Naive thymus-derived CD4-positive, alpha-beta T cell (primary cell): Measurements from ENCODE around the gene NEURL1. TPM values are rescaled to one million over a fixed set of nuclear protein-coding genes. Genes with fewer than 3 reads are reported as not detected.

ENCODE experiments used
- ATAC-seq: fragments of 150-1000 bp; cut with Tn5 transposase; 2 replicates; pipeline ENCODE4 v1.10.0; 2021; ENCODE audit warnings: mild to moderate bottlenecking, moderate library complexity
- CTCF ChIA-PET: fragments of 350-600 bp; sonication (Branson Sonifier 250); formaldehyde crosslinking; loops from one replicate; lab custom pipeline; 2021; ENCODE audit warnings: antibody characterized with exemption; lab: Charles Lee
- POLR2A ChIA-PET: fragments of 350-600 bp; sonication (Branson Sonifier 250); formaldehyde crosslinking; loops from one replicate; lab custom pipeline; 2021; ENCODE audit warnings: antibody characterized with exemption, inconsistent platforms; lab: Charles Lee
- DNase-seq, 9 donors: peaks; one replicate each; pipeline versions ENCODE4 v3.0.0 to v3.0.0-alpha.2; 2020 to 2022; ENCODE audit warnings: mixed read lengths in 1 of 9
- H3K27ac ChIP-seq: one replicate; pipeline ENCODE4 v1.7.0; 2013; ENCODE audit warnings: mild to moderate bottlenecking, low read depth, low read length, moderate library complexity
- H3K27me3 ChIP-seq, 2 donors: one replicate each; pipeline ENCODE4 v1.7.0; 2013; ENCODE audit warnings: low read length in 2 of 2, mild to moderate bottlenecking in 2 of 2, moderate library complexity in 2 of 2; ENCODE audit not compliant: control insufficient read depth in 2 of 2, insufficient read depth in 2 of 2
- H3K36me3 ChIP-seq, 3 experiments: 1 replicate in 2 of 3; 2 replicates in 1 of 3; pipeline ENCODE4 v1.7.0; 2013; ENCODE audit warnings: low read length in 3 of 3, mild to moderate bottlenecking in 3 of 3, moderate library complexity in 1 of 3; ENCODE audit not compliant: insufficient read depth in 3 of 3, control insufficient read depth in 2 of 3
- H3K4me1 ChIP-seq, 2 donors: one replicate each; pipeline ENCODE4 v1.7.0; 2013; ENCODE audit warnings: low read length in 2 of 2, mild to moderate bottlenecking in 2 of 2, moderate library complexity in 1 of 2; ENCODE audit not compliant: control insufficient read depth in 2 of 2, insufficient read depth in 2 of 2
- H3K4me3 ChIP-seq: 2 replicates; pipeline ENCODE4 v1.7.0; 2013; ENCODE audit warnings: mild to moderate bottlenecking, low read length
- H3K9me3 ChIP-seq, 3 experiments: 1 replicate in 2 of 3; 2 replicates in 1 of 3; pipeline ENCODE4 v1.7.0; 2013; ENCODE audit warnings: low read length in 3 of 3; ENCODE audit not compliant: control insufficient read depth in 2 of 3
- H3K27ac Mint-ChIP-seq, 9 donors: one replicate each; pipeline ENCODE4 v1.8.0; 2020 to 2022; ENCODE audit warnings: mixed read lengths in 9 of 9, mild to moderate bottlenecking in 8 of 9, moderate library complexity in 5 of 9, inconsistent platforms in 2 of 9
- H3K27me3 Mint-ChIP-seq, 5 donors: one replicate each; pipeline ENCODE4 v1.8.0; 2021 to 2022; ENCODE audit warnings: mixed read lengths in 5 of 5, mild to moderate bottlenecking in 1 of 5
- H3K36me3 Mint-ChIP-seq, 5 donors: one replicate each; pipeline ENCODE4 v1.8.0; 2020 to 2022; ENCODE audit warnings: mixed read lengths in 5 of 5, mild to moderate bottlenecking in 3 of 5, inconsistent platforms in 1 of 5
- H3K4me1 Mint-ChIP-seq, 7 donors: one replicate each; pipeline ENCODE4 v1.8.0; 2020 to 2022; ENCODE audit warnings: mixed read lengths in 7 of 7, mild to moderate bottlenecking in 3 of 7, inconsistent platforms in 1 of 7
- H3K4me3 Mint-ChIP-seq, 10 donors: one replicate each; pipeline ENCODE4 v1.8.0; 2020 to 2022; ENCODE audit warnings: mild to moderate bottlenecking in 10 of 10, mixed read lengths in 10 of 10, moderate library complexity in 6 of 10, inconsistent platforms in 2 of 10
- H3K9me3 Mint-ChIP-seq, 11 donors: one replicate each; pipeline ENCODE4 v1.8.0; 2020 to 2022; ENCODE audit warnings: mixed read lengths in 11 of 11, mild to moderate bottlenecking in 4 of 11, inconsistent platforms in 1 of 11, moderate library complexity in 1 of 11
- intact Hi-C, 2 donors: fragments of 100-400 bp; cut with micrococcal nuclease; formaldehyde crosslinking; loops; one replicate each; pipeline ENCODE4 v1.15.1; 2023
- polyA plus RNA-seq, 2 donors: library from polyadenylated mRNA; unstranded; fragments of 300-500 nt; fragmentation: Illumina TruSeq; gene quantifications; one replicate each; pipeline ENCODE4 v1.2.3, GENCODE V29; 2021
- total RNA-seq, 6 experiments: library from RNA in 5 of 6; stranded (reverse) in 5 of 6; gene quantifications; 1 replicate in 5 of 6; 2 replicates in 1 of 6; pipeline ENCODE4 v1.2.3 and lab custom pipeline; 2021 to 2026

The NEURL1 gene
- total and polyA plus RNA-seq, 7 experiments from 2014 or later: 0.76 to 9.2 (median 1.1) TPM

GRCh38 chr10:103595933-103596726 lies 102.6 kb downstream of the NEURL1 start:
- CTCF ChIA-PET: interaction anchor here (0.6 to 1.5 kb wide), 2 partner anchors 22 to 29 kb away, joined by 3 to 4 read pairs; no protein-coding TSS in a partner anchor
- no peaks in the 10 kb centered on the region for H3K27me3 ChIP-seq
- peaks cover 0 to 1% (median 0%) of the 10 kb centered on the region in 7 donors for H3K4me1 Mint-ChIP-seq
- H3K36me3 Mint-ChIP-seq: no peaks in the 10 kb centered on the region
- no peak overlapping the region for H3K27ac Mint-ChIP-seq
- no peaks in the 10 kb centered on the region for H3K9me3 ChIP-seq
- peaks cover 0 to 2% (median 0%) of the 10 kb centered on the region in 11 donors for H3K9me3 Mint-ChIP-seq
- no peak overlapping the region for H3K4me3 ChIP-seq
- DNase-seq (no peak), ATAC-seq (no peak)
- no peaks in the 10 kb centered on the region for H3K4me1 ChIP-seq
- H3K27ac ChIP-seq: no peak overlapping the region
- intact Hi-C loops: no loop called here
- no peaks in the 10 kb centered on the region for H3K27me3 Mint-ChIP-seq
- POLR2A ChIA-PET: interaction anchor here (0.6 kb wide), 1 partner anchor 1245 kb away, joined by 3 read pairs; no protein-coding TSS in a partner anchor
- H3K4me3 Mint-ChIP-seq: no peak overlapping the region
- no peaks in the 10 kb centered on the region for H3K36me3 ChIP-seq

- peak overlapping the region in 1 of 9 donors; percentile 27 for H3K27ac Mint-ChIP-seq
- peaks cover 0 to 1% (median 0%) of the 10 kb centered on the region in 7 donors for H3K4me1 Mint-ChIP-seq
- Histone ChIP-seq H3K9me3 (no peaks in the 10 kb centered on the region), H3K4me3 (no peak overlapping the region), H3K27me3 (no peaks in the 10 kb centered on the region), H3K4me1 (no peaks in the 10 kb centered on the region), H3K27ac (no peak overlapping the region), H3K36me3 (no peaks in the 10 kb centered on the region)
- no peak for ATAC-seq
- H3K27me3 Mint-ChIP-seq: no peaks in the 10 kb centered on the region
- POLR2A ChIA-PET: interaction anchor here (0.6 kb wide), 1 partner anchor 1246 kb away, joined by 3 read pairs; no protein-coding TSS in a partner anchor
- intact Hi-C loops: no loop called here
- peaks cover 0 to 3% (median 0%) of the 10 kb centered on the region in 5 donors for H3K36me3 Mint-ChIP-seq
- CTCF ChIA-PET: interaction anchor here (0.6 kb wide), 1 partner anchor 30 kb away, joined by 3 read pairs; no protein-coding TSS in a partner anchor
- H3K4me3 Mint-ChIP-seq: no peak overlapping the region
- H3K9me3 Mint-ChIP-seq: peaks cover 0 to 2% (median 0%) of the 10 kb centered on the region in 11 donors
- DNase-seq: no peak
These were observed 103.5 kb downstream of the NEURL1 start for GRCh38 chr10:103597003-103597402.

- Mint-ChIP-seq H3K9me3 (no peaks in the 10 kb centered on the region), H3K4me3 (no peak overlapping the region), H3K27me3 (no peaks in the 10 kb centered on the region), H3K4me1 (peaks cover 0 to 1% (median 0%) of the 10 kb centered on the region in 7 donors), H3K27ac (peak overlapping the region in 1 of 9 donors; percentile 6), H3K36me3 (peaks cover 0 to 7% (median 3%) of the 10 kb centered on the region in 5 donors)
- Histone ChIP-seq H3K36me3 (peaks cover 0 to 5% (median 0%) of the 10 kb centered on the region in 3 experiments), H3K4me1 (no peaks in the 10 kb centered on the region), H3K27me3 (no peaks in the 10 kb centered on the region), H3K9me3 (no peaks in the 10 kb centered on the region), H3K27ac (no peak overlapping the region), H3K4me3 (no peak overlapping the region)
- ChIA-PET POLR2A (no interaction called here), CTCF (interaction anchor here (1.4 kb wide), 1 partner anchor 87 kb away, joined by 7 read pairs; no protein-coding TSS in a partner anchor)
- ATAC-seq: no peak
- intact Hi-C loops: loop anchor here in 1 of 2 donors (1.0 kb wide), 1 partner anchor 88 kb away; no protein-coding TSS in a partner anchor
- DNase-seq: no peak
These were observed 105.2 kb downstream of the NEURL1 start for GRCh38 chr10:103598654-103599115.

GRCh38 chr10:103599211-103599610 lies 105.7 kb downstream of the NEURL1 start:
- H3K9me3 Mint-ChIP-seq: no peaks in the 10 kb centered on the region
- ChIA-PET POLR2A (no interaction called here), CTCF (interaction anchor here (1.4 kb wide), 1 partner anchor 87 kb away, joined by 7 read pairs; no protein-coding TSS in a partner anchor)
- Histone ChIP-seq H3K27me3 (no peaks in the 10 kb centered on the region), H3K36me3 (peaks cover 0 to 5% (median 0%) of the 10 kb centered on the region in 3 experiments), H3K27ac (no peak overlapping the region), H3K4me1 (no peaks in the 10 kb centered on the region), H3K4me3 (no peak overlapping the region), H3K9me3 (no peaks in the 10 kb centered on the region)
- DNase-seq (no peak), ATAC-seq (no peak)
- peaks cover 0 to 7% (median 5%) of the 10 kb centered on the region in 5 donors for H3K36me3 Mint-ChIP-seq
- no peak overlapping the region for H3K27ac Mint-ChIP-seq
- intact Hi-C loops: no loop called here
- H3K4me1 Mint-ChIP-seq: peaks cover 0 to 1% (median 0%) of the 10 kb centered on the region in 7 donors
- H3K4me3 Mint-ChIP-seq: no peak overlapping the region
- no peaks in the 10 kb centered on the region for H3K27me3 Mint-ChIP-seq

GRCh38 chr10:103599907-103600306 lies 106.4 kb downstream of the NEURL1 start:
- ChIA-PET CTCF (no interaction called here), POLR2A (no interaction called here)
- ATAC-seq (no peak), DNase-seq (no peak)
- Histone ChIP-seq H3K27ac (no peak overlapping the region), H3K36me3 (peaks cover 0 to 5% (median 0%) of the 10 kb centered on the region in 3 experiments), H3K27me3 (no peaks in the 10 kb centered on the region), H3K4me3 (no peak overlapping the region), H3K9me3 (no peaks in the 10 kb centered on the region), H3K4me1 (no peaks in the 10 kb centered on the region)
- intact Hi-C loops: loop anchor here in 1 of 2 donors (10.0 kb wide), 1 partner anchor 255 kb away; the partner anchor contains the start of gene SH3PXD2A
- Mint-ChIP-seq H3K4me3 (no peak overlapping the region), H3K9me3 (no peaks in the 10 kb centered on the region), H3K27ac (peak overlapping the region in 1 of 9 donors; percentile 25), H3K4me1 (peaks cover 0 to 1% (median 0%) of the 10 kb centered on the region in 7 donors), H3K27me3 (no peaks in the 10 kb centered on the region), H3K36me3 (peaks cover 0 to 7% (median 5%) of the 10 kb centered on the region in 5 donors)

- Mint-ChIP-seq H3K4me1 (peaks cover 0 to 1% (median 0%) of the 10 kb centered on the region in 7 donors), H3K36me3 (peaks cover 0 to 7% (median 5%) of the 10 kb centered on the region in 5 donors), H3K4me3 (no peak overlapping the region), H3K9me3 (no peaks in the 10 kb centered on the region), H3K27me3 (no peaks in the 10 kb centered on the region), H3K27ac (peak overlapping the region in 1 of 9 donors; percentile 25)
- no peak overlapping the region for H3K4me3 ChIP-seq
- no peak overlapping the region for H3K27ac ChIP-seq
- intact Hi-C loops: loop anchor here in 1 of 2 donors (10.0 kb wide), 1 partner anchor 254 kb away; the partner anchor contains the start of gene SH3PXD2A
- no peaks in the 10 kb centered on the region for H3K27me3 ChIP-seq
- DNase-seq: no peak
- no peaks in the 10 kb centered on the region for H3K4me1 ChIP-seq
- H3K36me3 ChIP-seq: peaks cover 0 to 5% (median 0%) of the 10 kb centered on the region in 3 experiments
- no peaks in the 10 kb centered on the region for H3K9me3 ChIP-seq
- ChIA-PET CTCF (interaction anchor here (1.5 kb wide), 1 partner anchor 86 kb away, joined by 4 read pairs; no protein-coding TSS in a partner anchor), POLR2A (interaction anchor here (0.7 kb wide), 1 partner anchor 11 kb away, joined by 3 read pairs; no protein-coding TSS in a partner anchor)
- no peak for ATAC-seq
These were observed 106.8 kb downstream of the NEURL1 start for GRCh38 chr10:103600325-103600724.
